SK-N-SH (cell line): ENCODE measurements around the gene ACTA1. TPM values are rescaled to one million over a fixed set of nuclear protein-coding genes. Genes with fewer than 3 reads are reported as not detected.

ENCODE experiments used
- CTCF ChIA-PET: fragments of 300-600, 350-600 bp; formaldehyde crosslinking; extraction: SDS; loops from one replicate; lab custom pipeline; 2021; lab: Yijun Ruan, JAX
- POLR2A ChIA-PET: fragments of 350-600 bp; sonication (Branson Sonifier 250); formaldehyde crosslinking; extraction: SDS; loops from one replicate; lab custom pipeline; 2020; ENCODE audit warnings: antibody characterized with exemption, inconsistent platforms; lab: Yijun Ruan, JAX
- DNase-seq: peaks from one replicate; pipeline ENCODE4 v3.0.0; 2012
- H2AFZ ChIP-seq: fragments of 200-600 bp; sonication (generic); 2 replicates; pipeline ENCODE4 v1.8.1; 2016; ENCODE audit warnings: antibody characterized with exemption, mild to moderate bottlenecking, low read depth
- H3F3A ChIP-seq: fragments of 200-600 bp; sonication (generic); replicated peaks from 2 replicates; pipeline ENCODE3; 2016; ENCODE audit warnings: antibody characterized with exemption, mild to moderate bottlenecking; ENCODE audit not compliant: insufficient read depth
- H3K27ac ChIP-seq, 2 experiments: fragments of 200-500 bp in 1 of 2; fragments of 200-600 bp in 1 of 2; sonication (Bioruptor generic) in 1 of 2; sonication (generic), shearing (Covaris generic) in 1 of 2; 2 replicates each; pipeline versions ENCODE4 v1.5.1 to v1.6.1; 2014 to 2016; ENCODE audit warnings: low read depth in 2 of 2, inconsistent platforms in 1 of 2, low read length in 1 of 2, mild to moderate bottlenecking in 1 of 2, mixed read lengths in 1 of 2
- H3K27me3 ChIP-seq: fragments of 200-600 bp; sonication (generic), shearing (Covaris generic); 2 replicates; pipeline ENCODE4 v1.6.1; 2016; ENCODE audit warnings: mixed run types; ENCODE audit not compliant: insufficient read depth
- H3K36me3 ChIP-seq, 2 experiments: fragments of 200-500 bp in 1 of 2; fragments of 200-600 bp in 1 of 2; sonication (Bioruptor generic) in 1 of 2; sonication (generic) in 1 of 2; replicated peaks in 1 of 2; 2 replicates each; pipeline versions ENCODE3 to v1.5.1; 2014 to 2016; ENCODE audit warnings: low read length in 1 of 2, mild to moderate bottlenecking in 1 of 2; ENCODE audit not compliant: insufficient read depth in 2 of 2, control insufficient read depth in 1 of 2
- H3K4me1 ChIP-seq, 2 experiments: fragments of 200-500 bp in 1 of 2; fragments of 200-600 bp in 1 of 2; sonication (Bioruptor generic) in 1 of 2; sonication (generic), shearing (Covaris generic) in 1 of 2; 2 replicates each; pipeline versions ENCODE4 v1.5.1 to v1.6.1; 2014 to 2016; ENCODE audit warnings: low read depth in 1 of 2, low read length in 1 of 2, mixed run types in 1 of 2; ENCODE audit not compliant: insufficient read depth in 2 of 2, control insufficient read depth in 1 of 2
- H3K4me2 ChIP-seq: fragments of 200-600 bp; sonication (generic), shearing (Covaris generic); 2 replicates; pipeline ENCODE4 v1.6.1; 2017; ENCODE audit warnings: mixed run types
- H3K4me3 ChIP-seq, 2 experiments: fragments of 200-500 bp in 1 of 2; fragments of 200-600 bp in 1 of 2; sonication (Bioruptor generic) in 1 of 2; sonication (generic), shearing (Covaris generic) in 1 of 2; 2 replicates each; pipeline versions ENCODE4 v1.5.1 to v1.8.1; 2014 to 2016; ENCODE audit warnings: low read depth in 2 of 2, inconsistent platforms in 1 of 2, low read length in 1 of 2, mild to moderate bottlenecking in 1 of 2, mixed read lengths in 1 of 2, moderate library complexity in 1 of 2
- H3K79me2 ChIP-seq: fragments of 200-600 bp; sonication (generic); 2 replicates; pipeline ENCODE4 v1.8.1; 2017; ENCODE audit warnings: mild to moderate bottlenecking; ENCODE audit not compliant: insufficient read depth
- H3K9ac ChIP-seq: fragments of 200-600 bp; sonication (generic); 2 replicates; pipeline ENCODE4 v1.6.1; 2017; ENCODE audit warnings: mixed run types
- H3K9me2 ChIP-seq: fragments of 200-600 bp; sonication (generic); 2 replicates; pipeline ENCODE4 v1.6.1; 2017; ENCODE audit warnings: mixed run types
- H3K9me3 ChIP-seq: fragments of 200-600 bp; sonication (generic); 2 replicates; pipeline ENCODE4 v1.6.1; 2017; ENCODE audit warnings: mixed run types, mild to moderate bottlenecking, moderate library complexity
- H4K20me1 ChIP-seq: fragments of 200-600 bp; sonication (generic); 2 replicates; pipeline ENCODE4 v1.6.1; 2017; ENCODE audit warnings: mild to moderate bottlenecking, mixed run types; ENCODE audit not compliant: insufficient read depth
- EP300 ChIP-seq, 2 experiments: IDR thresholded peaks; 2 replicates each; pipeline versions ENCODE4 v1.4.0 to v1.6.1; 2012; ENCODE audit warnings: borderline replicate concordance in 1 of 2, low read depth in 1 of 2, low read length in 1 of 2
- EZH2phosphoT487 ChIP-seq: fragments of 200-600 bp; sonication (generic); IDR thresholded peaks from 2 replicates; pipeline ENCODE4 v1.6.1; 2017; ENCODE audit warnings: low read depth, mixed run types, mild to moderate bottlenecking, antibody characterized with exemption, moderate library complexity, borderline replicate concordance
- GABPA ChIP-seq: IDR thresholded peaks from 2 replicates; pipeline ENCODE4 v1.4.0; 2012; ENCODE audit warnings: low read depth, mild to moderate bottlenecking
- GATA2 ChIP-seq: sonication (generic); formaldehyde crosslinking; IDR thresholded peaks from 2 replicates; pipeline ENCODE4 v1.5.0; 2020; ENCODE audit warnings: mild to moderate bottlenecking, missing genetic modification reagents
- JUND ChIP-seq: IDR thresholded peaks from 2 replicates; pipeline ENCODE4 v1.4.0; 2012
- RXRA ChIP-seq: IDR thresholded peaks from 2 replicates; pipeline ENCODE4 v1.4.0; 2012; ENCODE audit warnings: low read depth, mild to moderate bottlenecking, borderline replicate concordance
- SIN3A ChIP-seq: IDR thresholded peaks from 2 replicates; pipeline ENCODE4 v1.6.1; 2012; ENCODE audit warnings: low read depth, mild to moderate bottlenecking, low read length, moderate library complexity, borderline replicate concordance
- TAF1 ChIP-seq: IDR thresholded peaks from 2 replicates; pipeline ENCODE4 v1.6.1; 2012; ENCODE audit warnings: low read depth, mild to moderate bottlenecking, low read length, moderate library complexity, borderline replicate concordance
- TCF12 ChIP-seq: IDR thresholded peaks from 2 replicates; pipeline ENCODE4 v1.4.0; 2012
- TEAD4 ChIP-seq: IDR thresholded peaks from 2 replicates; pipeline ENCODE4 v1.4.0; 2012; ENCODE audit warnings: mild to moderate bottlenecking, borderline replicate concordance; ENCODE audit not compliant: insufficient read depth
- WGBS: methylation state at CpG from one replicate; pipeline ENCODE4 v1.1.6; 2017; ENCODE audit warnings: low lambda C conversion rate; 5-methylcytosine and 5-hydroxymethylcytosine counted together
- polyA plus RNA-seq, 3 experiments: library from polyadenylated mRNA; depleted of rRNA; stranded (reverse); fragments of >200 nt; gene quantifications; 2 replicates each; pipeline ENCODE4 v1.2.3, GENCODE V29; 2012
- TF ChIP-seq, protein P1 (sequence below): fragments of 150-350 bp; IDR thresholded peaks from 2 replicates; pipeline ENCODE4 v1.6.1; 2016; ENCODE audit warnings: mild to moderate bottlenecking, low read depth, low read length

The ACTA1 gene
- polyA plus RNA-seq, 1 of the 3 experiments (the other 2 are of a cell fraction): 0.21 TPM

DNA sequence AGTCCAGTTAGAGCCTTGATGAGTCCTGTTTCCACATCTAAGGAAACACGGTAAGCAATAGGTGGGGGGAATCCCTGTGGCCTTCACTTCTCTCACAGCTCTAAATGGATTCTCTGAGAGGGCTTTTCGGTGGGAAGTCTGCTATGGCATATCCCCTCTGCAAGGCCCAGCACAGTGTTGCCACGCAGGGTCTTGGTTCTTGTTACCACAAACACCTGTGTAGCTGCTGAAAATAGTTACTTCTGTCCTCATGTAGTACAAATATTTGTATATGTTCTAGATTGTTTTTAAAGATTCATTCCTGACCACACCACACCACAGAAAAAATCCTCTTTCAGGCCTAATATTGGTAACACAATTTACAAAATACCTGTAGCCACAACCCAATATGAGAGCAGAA is 5.6 kb downstream of the ACTA1 start:
- no peaks in the 10 kb centered on the region for H3K4me1 ChIP-seq
- TF ChIP-seq, protein P1, sequence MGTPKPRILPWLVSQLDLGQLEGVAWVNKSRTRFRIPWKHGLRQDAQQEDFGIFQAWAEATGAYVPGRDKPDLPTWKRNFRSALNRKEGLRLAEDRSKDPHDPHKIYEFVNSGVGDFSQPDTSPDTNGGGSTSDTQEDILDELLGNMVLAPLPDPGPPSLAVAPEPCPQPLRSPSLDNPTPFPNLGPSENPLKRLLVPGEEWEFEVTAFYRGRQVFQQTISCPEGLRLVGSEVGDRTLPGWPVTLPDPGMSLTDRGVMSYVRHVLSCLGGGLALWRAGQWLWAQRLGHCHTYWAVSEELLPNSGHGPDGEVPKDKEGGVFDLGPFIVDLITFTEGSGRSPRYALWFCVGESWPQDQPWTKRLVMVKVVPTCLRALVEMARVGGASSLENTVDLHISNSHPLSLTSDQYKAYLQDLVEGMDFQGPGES: no peak
- no peak for TF ChIP-seq SIN3A
- TF ChIP-seq GATA2 (CRISPR knock-in tag): no peak
- no peak for TF ChIP-seq EZH2phosphoT487
- no peak for TF ChIP-seq EP300 (IDR thresholded peaks at IDR 0.05; ENCODE audit: borderline replicate concordance in 1 of 2, low read depth in 1 of 2, low read length in 1 of 2)
- TF ChIP-seq TCF12: no peak
- H3K36me3 ChIP-seq: no peaks in the 10 kb centered on the region
- H3K4me3 ChIP-seq: no peak overlapping the region
- POLR2A ChIA-PET: no interaction called here
- no peaks in the 10 kb centered on the region for H3K9me3 ChIP-seq
- no peak overlapping the region for H2AFZ ChIP-seq
- CTCF ChIA-PET: no interaction called here
- 75% methylated on average over 3 of the region's 3 CpGs for WGBS
- no peak overlapping the region for H3K27ac ChIP-seq
- no peak overlapping the region for H3K4me2 ChIP-seq
- no peaks in the 10 kb centered on the region for H4K20me1 ChIP-seq
- H3F3A ChIP-seq: no peaks in the 10 kb centered on the region
- no peak overlapping the region for H3K9ac ChIP-seq
- DNase-seq: no peak
- H3K79me2 ChIP-seq: no peaks in the 10 kb centered on the region
- no peaks in the 10 kb centered on the region for H3K9me2 ChIP-seq
- H3K27me3 ChIP-seq: no peaks in the 10 kb centered on the region

DNA sequence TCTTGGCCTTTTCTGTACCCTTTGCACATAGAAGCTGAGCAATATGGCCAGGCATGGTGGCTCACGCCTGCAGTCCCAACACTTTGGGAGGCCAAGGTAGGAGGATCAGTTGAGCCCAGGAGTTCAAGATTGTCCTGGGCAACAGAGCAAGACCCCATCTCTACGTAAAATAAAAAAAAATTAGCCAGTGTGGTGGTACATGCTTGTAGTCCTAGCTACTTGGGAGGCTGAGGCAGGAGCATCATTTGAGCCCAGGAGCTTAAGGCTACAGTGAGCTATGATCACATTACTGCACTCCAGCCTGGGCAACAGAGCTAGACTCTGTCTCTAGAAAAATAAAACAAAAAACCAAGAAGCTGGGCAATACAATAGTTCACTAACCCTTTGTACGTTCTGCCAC is 6.3 kb downstream of the ACTA1 start:
- no peak overlapping the region for H2AFZ ChIP-seq
- H3K9me2 ChIP-seq: no peaks in the 10 kb centered on the region
- no peaks in the 10 kb centered on the region for H3K36me3 ChIP-seq
- H3K79me2 ChIP-seq: no peaks in the 10 kb centered on the region
- POLR2A ChIA-PET: no interaction called here
- H3K4me3 ChIP-seq: no peak overlapping the region
- H3K27ac ChIP-seq: no peak overlapping the region
- no peak for TF ChIP-seq RXRA
- H3K9me3 ChIP-seq: no peaks in the 10 kb centered on the region
- DNase-seq: no peak
- H3K4me2 ChIP-seq: no peak overlapping the region
- H3K9ac ChIP-seq: no peak overlapping the region
- H3F3A ChIP-seq: no peaks in the 10 kb centered on the region
- H3K4me1 ChIP-seq: no peaks in the 10 kb centered on the region
- CTCF ChIA-PET: interaction anchor here (1.2 kb wide), 1 partner anchor 54 kb away, joined by 3 read pairs; no protein-coding TSS in a partner anchor
- H3K27me3 ChIP-seq: no peaks in the 10 kb centered on the region
- H4K20me1 ChIP-seq: no peaks in the 10 kb centered on the region
- WGBS: 57% methylated on average over 3 of the region's 3 CpGs

DNA sequence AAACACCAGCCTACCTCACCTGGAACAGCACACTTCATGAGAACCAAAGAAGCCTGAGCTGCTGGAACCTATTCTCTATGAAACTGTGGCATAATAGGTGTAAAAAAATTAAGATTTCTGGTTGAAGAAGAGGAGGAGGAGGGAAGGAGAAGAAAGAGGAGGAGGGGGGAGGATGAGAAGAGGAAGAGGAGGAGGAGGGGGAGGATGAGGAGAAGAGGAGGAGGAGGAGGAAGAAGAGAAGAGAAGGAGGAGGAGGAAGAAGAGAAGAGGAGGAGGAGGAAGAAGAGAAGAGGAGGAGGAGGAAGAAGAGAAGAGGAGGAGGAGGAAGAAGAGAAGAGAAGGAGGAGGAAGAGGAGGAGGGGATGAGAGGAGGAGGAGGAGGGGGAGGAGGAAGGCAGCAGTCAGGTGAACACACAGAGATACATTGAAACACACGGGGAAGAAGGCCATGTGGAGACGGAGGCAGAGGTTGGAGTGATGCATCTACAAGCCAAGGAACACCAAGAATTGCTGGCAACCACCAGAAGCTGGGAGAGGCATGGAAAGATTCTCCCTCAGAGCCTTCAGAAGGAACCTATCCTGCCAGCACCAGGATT is 8.2 kb downstream of the ACTA1 start:
- Histone ChIP-seq H4K20me1 (no peaks in the 10 kb centered on the region), H3K9ac (no peak overlapping the region), H3K27ac (no peak overlapping the region), H2AFZ (no peak overlapping the region), H3K4me1 (no peaks in the 10 kb centered on the region), H3F3A (no peaks in the 10 kb centered on the region), H3K36me3 (no peaks in the 10 kb centered on the region), H3K79me2 (no peaks in the 10 kb centered on the region), H3K4me3 (no peak overlapping the region), H3K4me2 (no peak overlapping the region), H3K27me3 (no peaks in the 10 kb centered on the region), H3K9me2 (no peaks in the 10 kb centered on the region), H3K9me3 (no peaks in the 10 kb centered on the region)
- no peak for TF ChIP-seq TCF12
- no peak for TF ChIP-seq TAF1
- TF ChIP-seq GABPA: no peak
- TF ChIP-seq TEAD4: no peak
- no peak for TF ChIP-seq JUND
- POLR2A ChIA-PET: interaction anchor here (0.8 kb wide), 1 partner anchor 15 kb away, joined by 3 read pairs; no protein-coding TSS in a partner anchor
- CTCF ChIA-PET: no interaction called here
- 30% methylated on average over 2 of the region's 2 CpGs for WGBS
- DNase-seq: no peak
